ENCODE measurements around the gene OGDHL. TPM values are rescaled to one million over a fixed set of nuclear protein-coding genes. Genes with fewer than 3 reads are reported as not detected.

OGDHL gene
- total RNA-seq, 1 experiment from 2014 or later: 21.4 TPM

DNA sequence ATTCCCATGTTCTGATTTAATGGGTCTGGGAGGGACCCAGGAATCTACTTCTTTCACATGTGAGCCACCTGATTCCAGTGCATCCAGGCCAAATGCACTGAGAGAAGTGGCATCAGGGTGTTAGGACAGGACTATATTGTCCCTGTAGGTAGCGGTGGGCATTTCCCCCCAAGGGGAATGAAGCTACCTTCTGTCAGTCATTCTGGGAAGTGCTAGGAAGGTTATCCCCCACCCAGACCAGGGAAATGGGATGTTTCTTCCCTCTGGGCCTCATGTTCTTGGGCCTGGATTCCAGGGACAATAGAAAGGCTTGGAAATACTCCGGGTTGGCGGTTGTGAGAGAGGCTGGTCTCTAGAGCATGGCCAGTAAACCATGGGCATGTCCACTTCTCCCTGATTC is 61.9 kb downstream of the OGDHL start:
- no peaks in the 10 kb centered on the region for H3K36me3 ChIP-seq (ENCODE audit: control insufficient read depth, insufficient read depth, low read length)
- Mint-ChIP-seq H3K4me3 (ENCODE audit: unreplicated experiment) (no peak overlapping the region), H3K27ac (ENCODE audit: unreplicated experiment) (no peak overlapping the region), H3K27me3 (ENCODE audit: insufficient read depth, unreplicated experiment) (peaks cover 10% of the 10 kb centered on the region), H3K4me1 (ENCODE audit: low read depth, unreplicated experiment) (no peaks in the 10 kb centered on the region), H3K36me3 (ENCODE audit: insufficient read depth, unreplicated experiment) (no peaks in the 10 kb centered on the region), H3K9me3 (ENCODE audit: unreplicated experiment) (peaks cover 6% of the 10 kb centered on the region)
- ChIA-PET CTCF (no interaction called here), POLR2A (no interaction called here)
- no peaks in the 10 kb centered on the region for H3K4me1 ChIP-seq
- H3K9me3 ChIP-seq: peaks cover 4% of the 10 kb centered on the region; the same call in 1 of the 2 replicates
- BruUV-seq (replicated peaks): no TSS peak
- no peak for DNase-seq
- no peak overlapping the region for H3K4me3 ChIP-seq (ENCODE audit: low read depth, low read length)
- intact Hi-C loops (cut with micrococcal nuclease; ENCODE audit: unreplicated experiment): no loop called here
- peaks cover 1% of the 10 kb centered on the region; the same call in 1 of the 2 replicates for H3K27me3 ChIP-seq (replicated peaks; ENCODE audit: control insufficient read depth, insufficient read depth, low read length)
- TF ChIP-seq, protein P1, sequence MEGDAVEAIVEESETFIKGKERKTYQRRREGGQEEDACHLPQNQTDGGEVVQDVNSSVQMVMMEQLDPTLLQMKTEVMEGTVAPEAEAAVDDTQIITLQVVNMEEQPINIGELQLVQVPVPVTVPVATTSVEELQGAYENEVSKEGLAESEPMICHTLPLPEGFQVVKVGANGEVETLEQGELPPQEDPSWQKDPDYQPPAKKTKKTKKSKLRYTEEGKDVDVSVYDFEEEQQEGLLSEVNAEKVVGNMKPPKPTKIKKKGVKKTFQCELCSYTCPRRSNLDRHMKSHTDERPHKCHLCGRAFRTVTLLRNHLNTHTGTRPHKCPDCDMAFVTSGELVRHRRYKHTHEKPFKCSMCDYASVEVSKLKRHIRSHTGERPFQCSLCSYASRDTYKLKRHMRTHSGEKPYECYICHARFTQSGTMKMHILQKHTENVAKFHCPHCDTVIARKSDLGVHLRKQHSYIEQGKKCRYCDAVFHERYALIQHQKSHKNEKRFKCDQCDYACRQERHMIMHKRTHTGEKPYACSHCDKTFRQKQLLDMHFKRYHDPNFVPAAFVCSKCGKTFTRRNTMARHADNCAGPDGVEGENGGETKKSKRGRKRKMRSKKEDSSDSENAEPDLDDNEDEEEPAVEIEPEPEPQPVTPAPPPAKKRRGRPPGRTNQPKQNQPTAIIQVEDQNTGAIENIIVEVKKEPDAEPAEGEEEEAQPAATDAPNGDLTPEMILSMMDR (IDR thresholded peaks at IDR 0.05; ENCODE audit: insufficient read depth in 1 of 2, low read depth in 1 of 2, low read length in 1 of 2, severe bottlenecking in 1 of 2, unreplicated experiment in 1 of 2): no peak

DNA sequence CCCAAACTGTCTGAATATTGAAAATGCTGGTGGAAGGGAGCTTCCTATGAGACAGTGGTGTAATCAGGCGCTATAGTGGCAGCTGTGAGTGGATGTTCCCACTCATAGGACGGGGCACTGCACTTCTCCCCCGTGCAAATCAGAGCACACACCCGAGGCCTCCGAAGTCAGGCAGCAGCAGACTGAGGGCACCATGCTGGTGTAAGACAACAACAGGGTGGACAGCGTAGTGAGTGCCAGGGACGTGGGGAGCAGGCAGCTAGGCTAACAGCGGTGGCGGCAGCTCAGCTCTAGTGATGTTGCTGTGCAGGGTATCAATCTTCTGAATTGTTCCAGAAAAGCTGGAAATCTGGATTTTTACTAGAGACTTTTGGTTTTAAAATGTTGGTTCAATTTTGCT is 63.4 kb downstream of the OGDHL start:
- H3K4me3 ChIP-seq (ENCODE audit: low read depth, low read length): no peak overlapping the region
- H3K27ac Mint-ChIP-seq (ENCODE audit: unreplicated experiment): no peak overlapping the region
- H3K27me3 Mint-ChIP-seq (ENCODE audit: insufficient read depth, unreplicated experiment): peaks cover 10% of the 10 kb centered on the region
- TF ChIP-seq, protein P1 (IDR thresholded peaks at IDR 0.05; ENCODE audit: insufficient read depth in 1 of 2, low read depth in 1 of 2, low read length in 1 of 2, severe bottlenecking in 1 of 2, unreplicated experiment in 1 of 2): no peak
- CTCF ChIA-PET: interaction anchor here (0.6 kb wide), 1 partner anchor 91 kb away, joined by 7 read pairs; no protein-coding TSS in a partner anchor
- no peaks in the 10 kb centered on the region for H3K36me3 Mint-ChIP-seq (ENCODE audit: insufficient read depth, unreplicated experiment)
- DNase-seq: no peak
- no peaks in the 10 kb centered on the region for H3K4me1 ChIP-seq
- H3K4me3 Mint-ChIP-seq (ENCODE audit: unreplicated experiment): no peak overlapping the region
- no peaks in the 10 kb centered on the region for H3K36me3 ChIP-seq (ENCODE audit: control insufficient read depth, insufficient read depth, low read length)
- no peaks in the 10 kb centered on the region for H3K4me1 Mint-ChIP-seq (ENCODE audit: low read depth, unreplicated experiment)
- POLR2A ChIA-PET: no interaction called here
- no peaks in the 10 kb centered on the region for H3K9me3 Mint-ChIP-seq (ENCODE audit: unreplicated experiment)
- peaks cover 1% of the 10 kb centered on the region; the same call in 1 of the 2 replicates for H3K27me3 ChIP-seq (replicated peaks; ENCODE audit: control insufficient read depth, insufficient read depth, low read length)
- BruUV-seq (replicated peaks): no TSS peak
- no peaks in the 10 kb centered on the region for H3K9me3 ChIP-seq
- intact Hi-C loops (cut with micrococcal nuclease; ENCODE audit: unreplicated experiment): no loop called here

DNA sequence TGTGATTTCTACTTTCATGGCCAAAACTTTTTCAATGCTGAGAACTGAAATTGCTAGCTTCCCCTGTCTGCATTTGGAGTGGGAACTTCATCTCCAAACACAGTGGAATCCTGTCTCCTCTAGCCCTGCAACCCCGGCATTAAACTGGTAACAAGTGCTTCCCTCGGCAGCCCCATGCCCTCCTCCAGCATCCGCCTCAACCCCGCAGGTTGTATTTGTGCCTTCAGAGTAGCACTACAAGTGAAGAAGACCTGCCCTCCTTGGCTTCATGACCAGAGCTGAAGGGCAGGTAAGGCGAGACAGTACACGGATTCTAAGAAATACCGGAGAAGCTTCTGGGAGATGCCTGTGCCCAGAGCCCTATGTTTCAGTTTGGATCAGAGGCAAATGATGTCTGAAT is 65.8 kb downstream of the OGDHL start:
- BruUV-seq (replicated peaks): no TSS peak
- no peak overlapping the region for H3K4me3 ChIP-seq (ENCODE audit: low read depth, low read length)
- peaks cover 1% of the 10 kb centered on the region; the same call in 1 of the 2 replicates for H3K27me3 ChIP-seq (replicated peaks; ENCODE audit: control insufficient read depth, insufficient read depth, low read length)
- ChIA-PET POLR2A (interaction anchor here (0.6 kb wide), 1 partner anchor 1360 kb away, joined by 3 read pairs; no protein-coding TSS in a partner anchor), CTCF (no interaction called here)
- Mint-ChIP-seq H3K27me3 (ENCODE audit: insufficient read depth, unreplicated experiment) (peaks cover 6% of the 10 kb centered on the region), H3K9me3 (ENCODE audit: unreplicated experiment) (no peaks in the 10 kb centered on the region), H3K27ac (ENCODE audit: unreplicated experiment) (no peak overlapping the region), H3K36me3 (ENCODE audit: insufficient read depth, unreplicated experiment) (no peaks in the 10 kb centered on the region), H3K4me3 (ENCODE audit: unreplicated experiment) (no peak overlapping the region), H3K4me1 (ENCODE audit: low read depth, unreplicated experiment) (no peaks in the 10 kb centered on the region)
- no peaks in the 10 kb centered on the region for H3K9me3 ChIP-seq
- intact Hi-C loops (cut with micrococcal nuclease; ENCODE audit: unreplicated experiment): no loop called here
- no peaks in the 10 kb centered on the region for H3K36me3 ChIP-seq (ENCODE audit: control insufficient read depth, insufficient read depth, low read length)
- TF ChIP-seq, protein P1 (IDR thresholded peaks at IDR 0.05; ENCODE audit: insufficient read depth in 1 of 2, low read depth in 1 of 2, low read length in 1 of 2, severe bottlenecking in 1 of 2, unreplicated experiment in 1 of 2): no peak
- no peak for DNase-seq
- no peaks in the 10 kb centered on the region for H3K4me1 ChIP-seq
